KG1 (cell line): ENCODE results near the gene FEM1A.

Experiments
- DNase-seq: peaks from one replicate; lab custom pipeline; 2025; lab: John Stamatoyannopoulos, UW

Gene FEM1A

GRCh38 chr19:4847190-4847973 is 55.8 kb downstream of the FEM1A start:
- DNase-seq, result no peak

- DNase-seq, result no peak
Measured at GRCh38 chr19:4849019-4849418, 57.5 kb downstream of the FEM1A start.
